Cerebellar cortex (tissue), 1 donor: Measurements from ENCODE around the gene FZR1.

Experiments used
- DNase-seq: peaks from one replicate; pipeline ENCODE4 v3.0.0-alpha.2; 2015; ENCODE audit warnings: low spot score

Gene FZR1

DNA sequence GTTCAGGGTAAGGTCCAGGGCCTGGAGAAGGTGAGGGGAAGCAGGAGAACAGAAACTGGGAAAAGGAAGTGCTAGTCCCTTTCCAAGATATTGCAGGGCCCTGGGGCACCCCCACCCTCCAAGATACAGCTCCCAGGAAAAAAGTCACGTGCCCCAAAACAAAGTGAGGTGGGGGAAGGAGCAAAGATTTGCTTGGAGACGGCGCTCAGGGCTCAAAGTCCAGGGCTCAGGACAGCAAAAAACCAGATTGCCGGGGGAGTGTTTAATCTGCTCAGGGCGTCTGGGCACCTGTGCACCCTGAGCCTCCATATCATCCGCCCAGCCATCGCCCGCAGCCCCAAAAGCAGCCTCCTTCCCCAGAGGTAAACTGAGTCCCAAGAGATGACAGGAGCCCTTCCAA lies 32.1 kb upstream of the FZR1 start:
- DNase-seq, result no peak

DNA sequence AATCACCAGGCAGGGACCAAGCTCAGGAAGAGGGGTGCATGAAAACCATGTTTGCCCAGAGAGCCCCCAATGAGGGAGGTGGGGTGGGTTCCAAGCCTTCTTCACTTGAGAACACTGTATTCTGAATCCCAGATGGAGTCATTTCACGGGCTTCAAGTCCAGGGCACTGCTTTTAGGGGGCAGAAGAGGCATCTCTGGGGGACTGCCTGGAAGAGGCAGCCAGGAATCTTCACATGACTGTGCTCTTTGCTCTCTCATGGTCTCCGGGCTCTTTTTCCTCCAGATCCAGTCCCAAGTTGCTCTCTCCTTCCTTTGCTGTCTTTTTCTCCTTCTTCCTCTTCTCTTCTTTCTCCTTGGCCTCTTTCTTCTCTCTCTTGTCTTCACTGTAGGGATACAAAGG lies 31.5 kb upstream of the FZR1 start:
- DNase-seq, result no peak

GRCh38 chr19:3475449-3475848 lies 30.7 kb upstream of the FZR1 start:
- no peak for DNase-seq

DNA sequence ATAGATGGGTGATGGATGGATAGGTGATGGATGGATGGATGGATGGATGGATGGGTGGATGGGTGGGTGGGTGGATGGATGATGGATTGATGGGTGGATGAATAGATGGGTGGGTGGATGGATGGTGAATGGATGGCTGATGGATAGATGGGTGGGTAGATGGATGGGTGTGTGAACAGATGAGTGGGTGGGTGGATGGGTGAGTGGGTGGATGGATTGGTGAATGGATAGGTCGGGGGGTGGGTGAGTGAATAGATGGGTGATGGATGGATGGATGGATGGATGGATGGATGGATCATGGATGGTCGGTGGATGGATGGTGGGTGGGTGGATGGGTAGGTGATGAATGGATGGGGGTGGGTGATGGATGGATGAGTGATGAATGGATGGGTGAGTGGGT lies 29.3 kb upstream of the FZR1 start:
- DNase-seq, result no peak

GRCh38 chr19:3477506-3477905 lies 28.6 kb upstream of the FZR1 start:
- DNase-seq, result no peak

DNA sequence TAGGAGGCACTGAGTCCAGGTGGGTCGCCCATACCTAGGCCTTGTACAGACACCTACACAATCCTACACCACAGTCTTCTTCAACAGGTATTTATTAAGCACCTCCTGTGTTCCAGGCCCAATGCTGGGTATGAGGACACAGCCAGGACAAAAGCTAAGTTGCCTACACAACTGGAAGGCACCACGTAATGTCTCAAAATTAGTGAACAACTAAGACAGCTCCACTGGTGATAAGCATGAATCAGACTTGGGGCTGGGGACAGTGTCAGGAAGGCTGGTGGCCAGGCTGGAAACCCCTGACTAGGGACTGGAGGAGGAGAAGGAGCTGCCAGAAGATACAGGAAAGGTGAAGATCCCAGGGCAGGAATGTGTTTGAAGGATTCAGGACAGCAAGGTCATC lies 28.2 kb upstream of the FZR1 start:
- no peak for DNase-seq

- no peak for DNase-seq
These were observed 27.5 kb upstream of the FZR1 start for GRCh38 chr19:3478409-3479176.

DNA sequence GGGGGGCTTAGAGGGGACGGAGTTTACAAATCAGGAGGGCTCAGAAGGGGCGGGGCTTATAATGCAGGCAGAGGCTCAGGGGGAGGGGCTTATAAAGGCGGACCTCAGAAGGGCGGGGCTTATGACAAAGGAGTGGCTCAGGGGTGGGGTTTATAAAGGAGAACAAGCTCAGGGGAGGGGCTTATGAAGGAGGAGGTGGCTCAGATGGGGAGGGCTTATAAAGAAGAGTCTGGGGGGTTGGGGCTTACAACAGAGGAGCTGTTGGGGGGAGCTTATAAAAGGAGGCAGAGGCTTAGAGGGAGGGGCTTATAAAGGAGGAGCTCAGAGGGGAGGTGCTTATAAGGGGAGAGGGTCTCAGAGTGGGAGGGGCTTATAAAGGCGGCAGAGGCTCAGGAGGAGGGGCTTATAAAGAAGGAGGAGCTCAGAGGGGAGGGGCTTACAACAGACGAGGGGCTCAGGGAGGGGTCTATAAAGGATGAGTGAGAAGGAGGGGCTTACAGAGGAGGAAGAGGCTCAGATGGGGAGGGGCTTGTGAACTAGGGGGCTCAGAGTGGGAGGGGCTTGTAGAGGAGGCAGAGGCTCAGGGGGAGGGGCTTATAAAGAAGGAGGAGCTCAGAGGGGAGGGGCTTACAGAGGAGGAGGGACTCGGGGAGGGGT lies 26.8 kb upstream of the FZR1 start:
- no peak for DNase-seq

DNA sequence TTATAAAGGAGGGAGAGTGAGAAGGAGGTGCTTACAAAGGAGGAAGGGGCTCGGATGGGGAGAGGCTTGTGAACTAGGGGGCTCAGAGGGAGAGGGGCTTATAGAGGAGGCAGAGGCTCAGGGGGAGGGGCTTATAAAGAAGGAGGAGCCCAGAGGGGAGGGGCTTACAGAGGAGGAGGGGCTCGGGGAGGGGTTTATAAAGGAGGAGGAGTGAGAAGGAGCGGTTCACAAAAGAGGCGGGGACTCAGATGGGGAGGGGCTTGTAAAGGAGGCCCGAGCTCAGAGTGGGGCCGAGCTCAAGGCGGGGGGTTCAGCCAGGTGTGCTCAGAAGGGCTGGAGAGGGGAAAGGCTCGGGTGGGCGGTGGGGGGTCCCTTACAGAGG lies 26.3 kb upstream of the FZR1 start:
- DNase-seq, result no peak

GRCh38 chr19:3480383-3481091 lies 25.6 kb upstream of the FZR1 start, which contains the start of gene SMIM24:
SMIM24 (minus strand) TSS chr19:3480525; CDS start chr19:3480463, 62 bp downstream.
- no peak for DNase-seq

GRCh38 chr19:3481241-3482090 lies 24.6 kb upstream of the FZR1 start:
- DNase-seq, result no peak

GRCh38 chr19:3482507-3483225 lies 23.4 kb upstream of the FZR1 start:
- DNase-seq, result no peak

DNA sequence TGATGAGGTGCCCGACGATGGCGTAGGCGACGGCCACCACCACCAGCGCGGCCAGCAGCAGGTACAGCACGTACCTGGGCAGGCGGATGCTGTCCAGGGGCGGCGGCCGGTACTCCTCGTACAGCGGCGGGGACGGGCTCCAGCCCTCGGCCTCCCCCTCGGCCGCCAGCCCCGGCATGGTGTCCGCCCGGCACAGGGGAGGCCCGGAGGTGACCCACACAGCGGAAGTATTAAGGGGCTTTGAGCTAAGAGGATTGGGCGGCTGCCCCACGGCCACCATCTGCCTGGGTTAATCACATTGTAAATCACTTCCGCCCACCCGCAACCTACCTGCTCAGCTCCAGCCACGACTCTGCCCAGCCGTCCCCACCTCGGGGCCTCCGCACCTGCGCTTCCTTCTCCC lies 22.9 kb upstream of the FZR1 start, which contains the start of gene SMIM44:
Gene SMIM44 (minus strand): TSS at position 216 of the 403 bp plus-strand sequence. CDS start 38 bp downstream, at position 178.
- no peak for DNase-seq

DNA sequence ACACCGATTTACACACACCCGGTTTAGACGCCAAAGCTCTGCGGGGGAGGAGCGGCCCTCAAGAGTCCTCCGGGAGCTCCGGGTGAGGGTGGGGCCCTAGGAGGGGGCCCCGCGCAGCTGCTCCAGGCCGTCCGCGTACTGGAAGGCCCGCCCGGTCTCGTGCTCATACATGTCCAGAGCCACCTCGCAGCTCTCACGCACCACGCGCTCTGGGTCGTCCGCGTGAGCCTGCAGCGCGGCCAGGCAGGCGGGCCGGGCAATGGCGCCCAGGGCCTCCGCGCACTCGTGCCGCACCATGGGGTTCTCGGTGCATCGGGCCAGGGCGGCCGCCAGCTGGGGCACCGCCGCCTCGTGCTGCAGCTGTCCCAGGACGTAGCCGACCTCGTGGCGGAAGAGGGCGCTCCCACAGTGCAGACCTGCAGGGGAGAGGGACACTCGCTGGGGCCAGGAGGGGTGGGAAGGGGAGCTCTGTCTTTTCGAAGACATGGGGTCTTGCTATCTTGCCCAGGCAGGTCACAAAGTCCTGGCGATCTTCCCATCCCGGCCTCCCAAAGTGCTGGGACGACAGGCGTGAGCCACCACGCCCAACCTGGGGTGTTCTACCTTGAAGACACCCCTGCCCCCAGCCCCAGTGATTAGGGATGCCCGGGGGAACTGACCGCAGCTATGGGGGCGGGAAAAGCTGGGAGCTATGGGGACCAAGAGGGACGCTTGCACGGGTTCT lies 14.6 kb upstream of the FZR1 start:
- no peak for DNase-seq

GRCh38 chr19:3492131-3492839 lies 13.8 kb upstream of the FZR1 start:
- DNase-seq, result no peak

DNA sequence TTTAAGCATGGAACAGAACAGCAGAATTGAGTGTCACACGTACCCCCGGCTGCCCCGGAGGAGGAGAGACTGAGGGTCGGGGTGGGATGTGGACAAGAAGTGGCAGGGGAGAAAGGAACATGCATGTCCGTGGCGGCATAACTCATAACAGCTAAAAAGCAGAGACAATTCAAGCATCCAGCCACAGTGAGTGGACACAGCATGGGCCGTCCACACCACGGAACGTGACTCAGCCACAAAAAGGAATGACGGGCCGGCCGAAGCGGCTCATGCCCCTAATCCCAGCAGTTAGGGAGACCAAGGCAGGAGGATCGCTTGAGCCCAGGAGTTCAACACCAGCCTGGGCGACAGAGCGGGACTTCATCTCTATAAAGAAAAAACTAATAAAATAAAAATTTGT lies 13.2 kb upstream of the FZR1 start:
- no peak for DNase-seq

GRCh38 chr19:3493651-3494050 lies 12.5 kb upstream of the FZR1 start:
- no peak for DNase-seq

DNA sequence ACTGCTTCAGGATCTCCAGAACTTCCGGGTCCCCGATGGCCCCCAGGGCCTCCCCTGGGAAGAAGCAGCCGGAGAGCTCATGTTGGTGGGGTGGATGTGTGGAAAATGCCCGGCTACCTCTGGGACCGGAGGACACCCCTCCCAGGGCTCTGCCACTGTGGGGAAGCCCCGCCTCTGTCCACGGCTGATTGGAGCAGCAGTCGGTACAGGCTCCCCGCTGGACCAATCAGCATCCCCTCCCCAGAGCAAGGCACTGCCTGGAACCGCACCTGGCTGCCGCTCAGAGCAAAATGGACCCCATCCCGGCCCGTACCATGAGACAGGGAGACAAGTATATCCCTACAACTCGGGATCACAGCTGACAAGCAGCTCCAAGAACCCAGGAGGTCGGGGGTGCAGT lies 12.1 kb upstream of the FZR1 start:
- DNase-seq, result no peak

- DNase-seq, result no peak
These were observed 11.6 kb upstream of the FZR1 start for GRCh38 chr19:3494559-3494958.
